ENCODE measurements around the gene TSEN2. TPM values are rescaled to one million over a fixed set of nuclear protein-coding genes. Genes with fewer than 3 reads are reported as not detected.
"Not testable (repeated sequence)": the region's sequence is repeated elsewhere in the genome, so short reads cannot be mapped to it uniquely, and the experiment has no call there.

The TSEN2 gene
- polyA plus RNA-seq, 1 experiment: 11.0 TPM

DNA sequence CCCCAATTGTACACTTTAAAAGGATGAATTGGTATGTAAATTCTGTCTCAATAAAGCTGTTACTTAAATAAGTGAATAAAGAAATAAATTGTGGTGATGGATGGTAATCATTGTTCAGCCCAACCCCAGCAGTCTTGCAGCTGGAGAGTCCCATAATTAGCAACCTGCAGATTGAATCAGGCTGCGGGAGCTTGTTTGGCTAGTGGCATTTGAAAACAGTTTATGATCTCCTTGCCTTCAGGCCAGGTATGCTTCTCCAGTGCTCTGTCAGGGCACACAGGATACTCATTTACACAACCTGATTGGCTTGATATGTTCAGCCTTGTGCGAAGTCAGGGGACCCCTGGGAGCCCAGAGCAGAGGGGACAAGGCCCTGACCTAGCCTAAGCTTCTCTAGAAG, 16.5 kb upstream of the TSEN2 start:
- CTCF ChIA-PET: interaction anchor here (1.0 kb wide), 1 partner anchor 12 kb away, joined by 3 read pairs; no protein-coding TSS in a partner anchor
- POLR2A ChIA-PET: no interaction called here
- no peak for TF ChIP-seq CTCF (IDR thresholded peaks at IDR 0.05; ENCODE audit: low read depth, low read length)
- H3K27me3 ChIP-seq (ENCODE audit: control insufficient read depth, insufficient read depth, low read length): peaks cover 3% of the 10 kb centered on the region
- DNase-seq (ENCODE audit: low read depth, low spot score): no peak
- H3K9me3 ChIP-seq (ENCODE audit: control insufficient read depth, insufficient read depth, low read length): no peaks in the 10 kb centered on the region
- H3K4me3 ChIP-seq (ENCODE audit: low read depth, low read length): no peak overlapping the region
- no peak overlapping the region for H3K27ac ChIP-seq (ENCODE audit: low read depth, low read length)

GRCh38 chr3:12468276-12468675, 16.0 kb upstream of the TSEN2 start:
- Histone ChIP-seq H3K27me3 (ENCODE audit: control insufficient read depth, insufficient read depth, low read length) (peaks cover 3% of the 10 kb centered on the region), H3K9me3 (ENCODE audit: control insufficient read depth, insufficient read depth, low read length) (no peaks in the 10 kb centered on the region)

DNA sequence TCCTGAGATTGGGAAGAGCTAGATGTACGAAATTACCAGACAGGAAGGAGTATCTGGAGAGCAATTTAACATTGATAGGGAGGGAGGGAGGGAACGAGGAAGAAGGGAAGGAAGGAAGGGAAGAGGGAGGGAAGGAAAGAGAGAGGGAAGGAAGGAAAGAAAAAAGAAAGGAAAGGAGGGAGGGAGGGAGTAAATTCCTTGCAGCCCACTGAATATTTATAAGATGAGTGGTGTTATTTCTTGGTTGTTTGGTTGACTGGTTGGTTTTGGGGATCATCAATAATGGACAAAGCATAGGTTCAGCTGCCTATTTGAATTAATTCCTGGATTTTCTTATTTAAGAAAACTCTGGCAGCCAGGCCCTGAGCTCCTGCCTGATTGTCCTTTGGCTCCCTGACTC, 15.5 kb upstream of the TSEN2 start:
- Histone ChIP-seq H3K4me3 (ENCODE audit: low read depth, low read length) (no peak overlapping the region), H3K27me3 (ENCODE audit: control insufficient read depth, insufficient read depth, low read length) (peaks cover 3% of the 10 kb centered on the region), H3K27ac (ENCODE audit: low read depth, low read length) (no peak overlapping the region), H3K9me3 (ENCODE audit: control insufficient read depth, insufficient read depth, low read length) (no peaks in the 10 kb centered on the region)
- POLR2A ChIA-PET: no interaction called here
- DNase-seq (ENCODE audit: low read depth, low spot score): no peak
- no peak for TF ChIP-seq CTCF (IDR thresholded peaks at IDR 0.05; ENCODE audit: low read depth, low read length)
- CTCF ChIA-PET: interaction anchor here (1.0 to 3.4 kb wide), 3 partner anchors 16 to 330 kb away, joined by 3 to 14 read pairs (median 3); partner anchors contain the start of gene TSEN2

More at GRCh38 chr3:12468276-12468675, 16.0 kb upstream of the TSEN2 start:
- ChIA-PET POLR2A (no interaction called here), CTCF (interaction anchor here (1.0 to 3.4 kb wide), 3 partner anchors 12 to 330 kb away, joined by 3 to 14 read pairs (median 3); no protein-coding TSS in a partner anchor)
- Histone ChIP-seq H3K4me3 (ENCODE audit: low read depth, low read length) (no peak overlapping the region), H3K27ac (ENCODE audit: low read depth, low read length) (no peak overlapping the region)
- no peak for DNase-seq (ENCODE audit: low read depth, low spot score)
- TF ChIP-seq CTCF (IDR thresholded peaks at IDR 0.05; ENCODE audit: low read depth, low read length): no peak

- H3K27ac ChIP-seq (ENCODE audit: low read depth, low read length); H3K9me3 ChIP-seq (ENCODE audit: control insufficient read depth, insufficient read depth, low read length); DNase-seq (ENCODE audit: low read depth, low spot score); H3K4me3 ChIP-seq (ENCODE audit: low read depth, low read length); H3K27me3 ChIP-seq (ENCODE audit: control insufficient read depth, insufficient read depth, low read length): not testable (repeated sequence)
- CTCF ChIA-PET: interaction anchor here (1.0 to 3.4 kb wide), 4 partner anchors 11 to 331 kb away, joined by 3 to 19 read pairs (median 8); partner anchors contain the start of gene TSEN2
- POLR2A ChIA-PET: interaction anchor here (1.4 kb wide), 1 partner anchor 15 kb away, joined by 4 read pairs; the partner anchor contains the start of gene TSEN2
Observed at GRCh38 chr3:12469222-12469621, 15.1 kb upstream of the TSEN2 start.

DNA sequence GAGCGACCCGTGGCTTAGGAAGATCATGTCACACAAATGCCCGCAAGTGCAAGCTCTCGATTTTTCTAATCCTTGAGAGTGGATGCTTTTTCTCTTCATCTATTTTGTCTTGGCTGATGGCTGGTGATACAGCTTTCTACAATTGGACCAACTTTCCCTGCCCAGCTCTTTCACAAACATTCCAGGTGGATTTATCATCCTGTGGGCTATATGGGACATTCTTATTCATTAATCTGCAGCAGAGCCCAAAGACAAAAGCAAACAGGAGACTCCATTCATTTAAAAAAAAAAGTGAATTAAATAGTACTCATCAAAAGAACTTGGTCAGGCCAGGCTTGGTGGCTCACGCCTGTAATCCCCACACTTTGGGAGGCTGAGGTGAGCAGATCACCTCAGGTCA, 14.2 kb upstream of the TSEN2 start:
- Histone ChIP-seq H3K4me3 (ENCODE audit: low read depth, low read length) (no peak overlapping the region), H3K27me3 (ENCODE audit: control insufficient read depth, insufficient read depth, low read length) (peaks cover 3% of the 10 kb centered on the region), H3K9me3 (ENCODE audit: control insufficient read depth, insufficient read depth, low read length) (no peaks in the 10 kb centered on the region), H3K27ac (ENCODE audit: low read depth, low read length) (no peak overlapping the region)
- CTCF ChIA-PET: interaction anchor here (0.8 to 3.4 kb wide), 6 partner anchors 10 to 360 kb away, joined by 3 to 19 read pairs (median 7); partner anchors contain the start of gene TSEN2
- POLR2A ChIA-PET: interaction anchor here (0.5 to 1.4 kb wide), 3 partner anchors 14 to 182 kb away, joined by 3 to 5 read pairs (median 4); partner anchors contain the start of gene TSEN2
- no peak for DNase-seq (ENCODE audit: low read depth, low spot score)
- TF ChIP-seq CTCF (IDR thresholded peaks at IDR 0.05; ENCODE audit: low read depth, low read length): no peak
